Measurements from ENCODE around the gene LPP. TPM values are rescaled to one million over a fixed set of nuclear protein-coding genes. Genes with fewer than 3 reads are reported as not detected.

Gene LPP
- total and polyA plus RNA-seq, 2 donors from 2014 or later = 6.7 to 233 TPM

DNA sequence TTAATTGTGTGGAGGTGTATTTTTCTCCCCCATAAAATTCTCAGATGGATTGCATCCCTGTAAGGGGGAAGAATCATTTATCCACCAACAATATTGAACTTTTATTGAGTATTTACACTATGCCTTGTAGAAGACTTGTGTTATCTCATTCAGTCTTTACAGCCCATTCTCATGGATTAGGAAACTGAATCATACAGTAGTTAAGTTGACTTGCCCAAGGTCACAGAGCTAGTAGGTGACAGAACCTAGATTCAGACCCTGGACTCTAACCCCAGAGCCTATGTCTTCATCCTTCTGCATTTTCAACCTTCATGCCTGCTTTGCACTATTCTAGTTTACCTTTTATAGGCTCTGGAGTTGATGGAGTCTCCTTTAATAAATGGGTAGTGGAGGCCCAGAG is 226.8 kb downstream of the LPP start:
- H3K4me1 ChIP-seq (ENCODE audit: control insufficient read depth in 2 of 3, insufficient read depth in 2 of 3, low read depth in 1 of 3, low read length in 3 of 3) = peaks cover 0 to 11% (median 4%) of the 10 kb centered on the region in 3 donors
- H3K27me3 ChIP-seq (ENCODE audit: control insufficient read depth, insufficient read depth, low read length) = no peaks in the 10 kb centered on the region
- H3K27ac ChIP-seq (ENCODE audit: low read depth in 2 of 2, low read length in 2 of 2) = no peak overlapping the region
- no peak overlapping the region for H3K4me3 ChIP-seq (ENCODE audit: low read length in 3 of 3)
- DNase-seq (no peak), FAIRE-seq (no peak)
- H3K9me3 ChIP-seq (ENCODE audit: control insufficient read depth in 2 of 3, insufficient read depth in 1 of 3, low read length in 3 of 3) = no peaks in the 10 kb centered on the region
- no peak overlapping the region for H3K9ac ChIP-seq (ENCODE audit: low read length in 3 of 3)
- no peaks in the 10 kb centered on the region for H3K36me3 ChIP-seq (ENCODE audit: control insufficient read depth in 2 of 3, insufficient read depth in 3 of 3, low read length in 3 of 3)
- TF ChIP-seq, protein P1, sequence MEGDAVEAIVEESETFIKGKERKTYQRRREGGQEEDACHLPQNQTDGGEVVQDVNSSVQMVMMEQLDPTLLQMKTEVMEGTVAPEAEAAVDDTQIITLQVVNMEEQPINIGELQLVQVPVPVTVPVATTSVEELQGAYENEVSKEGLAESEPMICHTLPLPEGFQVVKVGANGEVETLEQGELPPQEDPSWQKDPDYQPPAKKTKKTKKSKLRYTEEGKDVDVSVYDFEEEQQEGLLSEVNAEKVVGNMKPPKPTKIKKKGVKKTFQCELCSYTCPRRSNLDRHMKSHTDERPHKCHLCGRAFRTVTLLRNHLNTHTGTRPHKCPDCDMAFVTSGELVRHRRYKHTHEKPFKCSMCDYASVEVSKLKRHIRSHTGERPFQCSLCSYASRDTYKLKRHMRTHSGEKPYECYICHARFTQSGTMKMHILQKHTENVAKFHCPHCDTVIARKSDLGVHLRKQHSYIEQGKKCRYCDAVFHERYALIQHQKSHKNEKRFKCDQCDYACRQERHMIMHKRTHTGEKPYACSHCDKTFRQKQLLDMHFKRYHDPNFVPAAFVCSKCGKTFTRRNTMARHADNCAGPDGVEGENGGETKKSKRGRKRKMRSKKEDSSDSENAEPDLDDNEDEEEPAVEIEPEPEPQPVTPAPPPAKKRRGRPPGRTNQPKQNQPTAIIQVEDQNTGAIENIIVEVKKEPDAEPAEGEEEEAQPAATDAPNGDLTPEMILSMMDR (IDR thresholded peaks at IDR 0.05; ENCODE audit: borderline replicate concordance, extremely low read depth, insufficient read depth) = no peak
- intact Hi-C loops (cut with DNase I) = no loop called here

DNA sequence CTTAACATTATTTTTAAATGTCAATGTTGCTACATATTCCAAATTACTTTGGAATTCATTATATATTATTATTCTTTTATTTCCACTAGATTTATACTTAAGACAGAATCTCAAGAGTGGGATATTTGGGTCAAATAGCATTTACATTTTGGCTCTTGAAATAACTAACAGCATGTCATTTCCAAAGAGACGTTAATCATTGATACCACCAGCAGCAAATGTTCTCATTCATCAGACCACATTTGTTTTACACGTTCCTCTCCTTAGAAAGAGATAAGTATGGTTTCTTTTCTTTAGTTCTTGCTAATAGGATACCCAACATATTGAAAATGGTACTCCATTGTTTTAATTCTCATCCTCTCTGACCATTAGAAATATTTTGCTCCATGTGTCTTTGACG is 229.8 kb downstream of the LPP start:
- DNase-seq (no peak), FAIRE-seq (peak; percentile 38)
- intact Hi-C loops (cut with DNase I) = no loop called here
- Histone ChIP-seq H3K9ac (ENCODE audit: low read length in 3 of 3) (no peak overlapping the region), H3K4me3 (ENCODE audit: low read length in 3 of 3) (no peak overlapping the region), H3K27ac (ENCODE audit: low read depth in 2 of 2, low read length in 2 of 2) (no peak overlapping the region), H3K4me1 (ENCODE audit: control insufficient read depth in 2 of 3, insufficient read depth in 2 of 3, low read depth in 1 of 3, low read length in 3 of 3) (peaks cover 0 to 11% (median 4%) of the 10 kb centered on the region in 3 donors), H3K36me3 (ENCODE audit: control insufficient read depth in 2 of 3, insufficient read depth in 3 of 3, low read length in 3 of 3) (no peaks in the 10 kb centered on the region), H3K9me3 (ENCODE audit: control insufficient read depth in 2 of 3, insufficient read depth in 1 of 3, low read length in 3 of 3) (no peaks in the 10 kb centered on the region), H3K27me3 (ENCODE audit: control insufficient read depth, insufficient read depth, low read length) (no peaks in the 10 kb centered on the region)
- TF ChIP-seq, protein P1 (IDR thresholded peaks at IDR 0.05; ENCODE audit: borderline replicate concordance, extremely low read depth, insufficient read depth) = no peak

GRCh38 chr3:188385295-188385694 is 231.3 kb downstream of the LPP start:
- FAIRE-seq (no peak), DNase-seq (no peak)
- no peak overlapping the region for H3K9ac ChIP-seq (ENCODE audit: low read length in 3 of 3)
- TF ChIP-seq, protein P1 (IDR thresholded peaks at IDR 0.05; ENCODE audit: borderline replicate concordance, extremely low read depth, insufficient read depth) = no peak
- H3K27ac ChIP-seq (ENCODE audit: low read depth in 2 of 2, low read length in 2 of 2) = no peak overlapping the region
- no peaks in the 10 kb centered on the region for H3K27me3 ChIP-seq (ENCODE audit: control insufficient read depth, insufficient read depth, low read length)
- no peak overlapping the region for H3K4me3 ChIP-seq (ENCODE audit: low read length in 3 of 3)
- H3K36me3 ChIP-seq (ENCODE audit: control insufficient read depth in 2 of 3, insufficient read depth in 3 of 3, low read length in 3 of 3) = no peaks in the 10 kb centered on the region
- H3K9me3 ChIP-seq (ENCODE audit: control insufficient read depth in 2 of 3, insufficient read depth in 1 of 3, low read length in 3 of 3) = no peaks in the 10 kb centered on the region
- peaks cover 0 to 10% (median 6%) of the 10 kb centered on the region in 3 donors for H3K4me1 ChIP-seq (ENCODE audit: control insufficient read depth in 2 of 3, insufficient read depth in 2 of 3, low read depth in 1 of 3, low read length in 3 of 3)
- intact Hi-C loops (cut with DNase I) = no loop called here

Measured in kidney (tissue), 14 donors.